Panc1 (cell line): ENCODE measurements around the gene DDX59. TPM values are rescaled to one million over a fixed set of nuclear protein-coding genes. Genes with fewer than 3 reads are reported as not detected.

Source experiments
- ATAC-seq: fragments of 200-7000 bp; cut with Tn5 transposase; 2 replicates; pipeline ENCODE4 v1.9.1; 2020; ENCODE audit warnings: mild to moderate bottlenecking, moderate library complexity
- BruUV-seq: library from RNA; stranded (reverse); fragments of 400-500 nt; replicated peaks from 2 replicates; lab custom pipeline; 2021; lab: Mats Ljungman, UMichigan
- CTCF ChIA-PET: fragments of 300-600 bp; sonication (Branson Sonifier 250); formaldehyde crosslinking; loops from one replicate; lab custom pipeline; 2022; ENCODE audit warnings: antibody characterized with exemption; lab: Charles Lee
- POLR2A ChIA-PET: fragments of 300-600 bp; sonication (Branson Sonifier 250); formaldehyde crosslinking; loops from one replicate; lab custom pipeline; 2022; ENCODE audit warnings: antibody characterized with exemption; lab: Charles Lee
- DNase-seq: peaks from one replicate; pipeline ENCODE4 v3.0.0-alpha.2; 2010; ENCODE audit warnings: low read depth, low spot score
- H3K27ac ChIP-seq: 2 replicates; pipeline ENCODE4 v1.5.1; 2011; ENCODE audit warnings: mild to moderate bottlenecking, low read length, inconsistent platforms
- H3K27me3 ChIP-seq: fragments of 200-500 bp; sonication (Bioruptor generic); 2 replicates; pipeline ENCODE4 v1.6.0; 2014; ENCODE audit warnings: low read length, inconsistent platforms; ENCODE audit not compliant: control insufficient read depth, insufficient read depth
- H3K36me3 ChIP-seq: fragments of 200-500 bp; sonication (Bioruptor generic); 2 replicates; pipeline ENCODE4 v1.5.1; 2014; ENCODE audit warnings: inconsistent platforms, mild to moderate bottlenecking, low read length, moderate library complexity; ENCODE audit not compliant: control insufficient read depth, insufficient read depth
- H3K4me1 ChIP-seq: 2 replicates; pipeline ENCODE4 v1.5.1; 2011; ENCODE audit warnings: inconsistent platforms, mild to moderate bottlenecking, low read length, moderate library complexity; ENCODE audit not compliant: control insufficient read depth, insufficient read depth
- H3K4me3 ChIP-seq, 2 experiments: 2 replicates each; pipeline ENCODE4 v1.5.1; 2011 to 2012; ENCODE audit warnings: low read depth in 2 of 2, low read length in 2 of 2, mild to moderate bottlenecking in 2 of 2, inconsistent platforms in 1 of 2, moderate library complexity in 1 of 2
- H3K9me3 ChIP-seq: fragments of 200-500 bp; sonication (Bioruptor generic); 2 replicates; pipeline ENCODE4 v1.5.1; 2014; ENCODE audit warnings: low read depth, mild to moderate bottlenecking, inconsistent platforms, low read length, moderate library complexity; ENCODE audit not compliant: control insufficient read depth, insufficient read depth
- POLR2AphosphoS5 ChIP-seq: IDR thresholded peaks from 2 replicates; pipeline ENCODE4 v1.6.1; 2012; ENCODE audit warnings: mild to moderate bottlenecking, low read depth, low read length, moderate library complexity
- SIN3A ChIP-seq: IDR thresholded peaks from 2 replicates; pipeline ENCODE4 v1.6.1; 2012; ENCODE audit warnings: low read depth, mild to moderate bottlenecking, low read length, moderate library complexity, borderline replicate concordance; ENCODE audit not compliant: insufficient read depth
- TCF7L2 ChIP-seq: IDR thresholded peaks from 2 replicates; pipeline ENCODE4 v1.6.1; 2011; ENCODE audit warnings: mild to moderate bottlenecking, low read depth, low read length, inconsistent platforms
- in situ Hi-C: cut with HindIII; loops from 2 replicates; pipeline ENCODE4 v1.10.0; 2016; ENCODE audit warnings: low sequenced_read_pairs, low pct_unique_long_range_greater_than_20kb
- intact Hi-C: fragments of 100-400 bp; cut with micrococcal nuclease; formaldehyde crosslinking; loops from one replicate; pipeline ENCODE4 v1.10.0; 2022; ENCODE audit not compliant: unreplicated experiment
- total RNA-seq: library from RNA; stranded (reverse); gene quantifications from one replicate; pipeline ENCODE4 v1.2.1, GENCODE V29; 2021; ENCODE audit not compliant: unreplicated experiment
- TF ChIP-seq, protein P1 (sequence below), 2 experiments: IDR thresholded peaks; 2 replicates each; pipeline ENCODE4 v1.6.1; 2011 to 2012; ENCODE audit warnings: low read depth in 2 of 2, control low read depth in 1 of 2, low read length in 1 of 2, mild to moderate bottlenecking in 1 of 2, moderate library complexity in 1 of 2; ENCODE audit not compliant: insufficient read depth in 1 of 2
- TF ChIP-seq, protein P2 (sequence below): fragments of 450-650 bp; IDR thresholded peaks from 2 replicates; pipeline ENCODE4 v1.5.1; 2017; ENCODE audit warnings: mild to moderate bottlenecking

Gene DDX59
- total RNA-seq, 1 experiment from 2014 or later, result 26.4 TPM

DNA sequence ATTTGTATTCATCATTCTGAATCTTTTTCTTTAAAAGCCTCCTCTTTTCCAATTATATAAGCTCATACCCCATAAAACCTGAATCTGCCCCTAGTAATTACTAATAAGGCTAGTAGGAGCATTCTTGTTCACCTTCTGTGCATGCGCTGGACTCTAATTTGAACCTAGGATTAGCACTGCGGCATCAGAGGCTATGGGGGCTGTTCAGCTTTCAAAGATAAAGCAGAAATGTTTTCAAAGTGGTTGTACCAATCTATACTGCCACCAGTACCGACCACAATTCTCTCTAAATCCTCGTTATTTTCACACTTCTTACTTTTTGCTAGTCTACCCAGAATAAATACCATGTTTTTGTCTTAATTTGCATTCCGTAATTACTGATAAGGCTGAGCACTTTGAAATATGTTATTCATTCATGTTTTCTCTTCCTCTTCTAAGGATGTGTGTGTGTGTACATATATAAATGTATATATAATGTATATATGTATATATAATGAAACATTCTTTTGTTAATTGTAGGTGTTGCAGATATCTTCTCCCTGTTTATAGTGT, 1.6 kb upstream of the DDX59 start:
- ATAC-seq (no peak), DNase-seq (no peak)
- intact Hi-C loops, result no loop called here
- Histone ChIP-seq H3K4me1 (peaks cover 15% of the 10 kb centered on the region; the same call in 1 of the 2 replicates), H3K4me3 (no peak overlapping the region), H3K9me3 (no peaks in the 10 kb centered on the region), H3K27ac (no peak overlapping the region), H3K27me3 (no peaks in the 10 kb centered on the region), H3K36me3 (no peaks in the 10 kb centered on the region)
- no peak for TF ChIP-seq TCF7L2
- no peak for TF ChIP-seq SIN3A
- TF ChIP-seq, protein P1, sequence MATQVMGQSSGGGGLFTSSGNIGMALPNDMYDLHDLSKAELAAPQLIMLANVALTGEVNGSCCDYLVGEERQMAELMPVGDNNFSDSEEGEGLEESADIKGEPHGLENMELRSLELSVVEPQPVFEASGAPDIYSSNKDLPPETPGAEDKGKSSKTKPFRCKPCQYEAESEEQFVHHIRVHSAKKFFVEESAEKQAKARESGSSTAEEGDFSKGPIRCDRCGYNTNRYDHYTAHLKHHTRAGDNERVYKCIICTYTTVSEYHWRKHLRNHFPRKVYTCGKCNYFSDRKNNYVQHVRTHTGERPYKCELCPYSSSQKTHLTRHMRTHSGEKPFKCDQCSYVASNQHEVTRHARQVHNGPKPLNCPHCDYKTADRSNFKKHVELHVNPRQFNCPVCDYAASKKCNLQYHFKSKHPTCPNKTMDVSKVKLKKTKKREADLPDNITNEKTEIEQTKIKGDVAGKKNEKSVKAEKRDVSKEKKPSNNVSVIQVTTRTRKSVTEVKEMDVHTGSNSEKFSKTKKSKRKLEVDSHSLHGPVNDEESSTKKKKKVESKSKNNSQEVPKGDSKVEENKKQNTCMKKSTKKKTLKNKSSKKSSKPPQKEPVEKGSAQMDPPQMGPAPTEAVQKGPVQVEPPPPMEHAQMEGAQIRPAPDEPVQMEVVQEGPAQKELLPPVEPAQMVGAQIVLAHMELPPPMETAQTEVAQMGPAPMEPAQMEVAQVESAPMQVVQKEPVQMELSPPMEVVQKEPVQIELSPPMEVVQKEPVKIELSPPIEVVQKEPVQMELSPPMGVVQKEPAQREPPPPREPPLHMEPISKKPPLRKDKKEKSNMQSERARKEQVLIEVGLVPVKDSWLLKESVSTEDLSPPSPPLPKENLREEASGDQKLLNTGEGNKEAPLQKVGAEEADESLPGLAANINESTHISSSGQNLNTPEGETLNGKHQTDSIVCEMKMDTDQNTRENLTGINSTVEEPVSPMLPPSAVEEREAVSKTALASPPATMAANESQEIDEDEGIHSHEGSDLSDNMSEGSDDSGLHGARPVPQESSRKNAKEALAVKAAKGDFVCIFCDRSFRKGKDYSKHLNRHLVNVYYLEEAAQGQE (IDR thresholded peaks at IDR 0.05; ENCODE audit: insufficient read depth in 1 of 2, low read depth in 2 of 2, low read length in 1 of 2), result no peak
- no peak for TF ChIP-seq POLR2AphosphoS5
- TF ChIP-seq, protein P2, sequence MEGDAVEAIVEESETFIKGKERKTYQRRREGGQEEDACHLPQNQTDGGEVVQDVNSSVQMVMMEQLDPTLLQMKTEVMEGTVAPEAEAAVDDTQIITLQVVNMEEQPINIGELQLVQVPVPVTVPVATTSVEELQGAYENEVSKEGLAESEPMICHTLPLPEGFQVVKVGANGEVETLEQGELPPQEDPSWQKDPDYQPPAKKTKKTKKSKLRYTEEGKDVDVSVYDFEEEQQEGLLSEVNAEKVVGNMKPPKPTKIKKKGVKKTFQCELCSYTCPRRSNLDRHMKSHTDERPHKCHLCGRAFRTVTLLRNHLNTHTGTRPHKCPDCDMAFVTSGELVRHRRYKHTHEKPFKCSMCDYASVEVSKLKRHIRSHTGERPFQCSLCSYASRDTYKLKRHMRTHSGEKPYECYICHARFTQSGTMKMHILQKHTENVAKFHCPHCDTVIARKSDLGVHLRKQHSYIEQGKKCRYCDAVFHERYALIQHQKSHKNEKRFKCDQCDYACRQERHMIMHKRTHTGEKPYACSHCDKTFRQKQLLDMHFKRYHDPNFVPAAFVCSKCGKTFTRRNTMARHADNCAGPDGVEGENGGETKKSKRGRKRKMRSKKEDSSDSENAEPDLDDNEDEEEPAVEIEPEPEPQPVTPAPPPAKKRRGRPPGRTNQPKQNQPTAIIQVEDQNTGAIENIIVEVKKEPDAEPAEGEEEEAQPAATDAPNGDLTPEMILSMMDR, result no peak
- no TSS peak for BruUV-seq
- POLR2A ChIA-PET, result no interaction called here
- in situ Hi-C loops, result no loop called here
- CTCF ChIA-PET, result no interaction called here

DNA sequence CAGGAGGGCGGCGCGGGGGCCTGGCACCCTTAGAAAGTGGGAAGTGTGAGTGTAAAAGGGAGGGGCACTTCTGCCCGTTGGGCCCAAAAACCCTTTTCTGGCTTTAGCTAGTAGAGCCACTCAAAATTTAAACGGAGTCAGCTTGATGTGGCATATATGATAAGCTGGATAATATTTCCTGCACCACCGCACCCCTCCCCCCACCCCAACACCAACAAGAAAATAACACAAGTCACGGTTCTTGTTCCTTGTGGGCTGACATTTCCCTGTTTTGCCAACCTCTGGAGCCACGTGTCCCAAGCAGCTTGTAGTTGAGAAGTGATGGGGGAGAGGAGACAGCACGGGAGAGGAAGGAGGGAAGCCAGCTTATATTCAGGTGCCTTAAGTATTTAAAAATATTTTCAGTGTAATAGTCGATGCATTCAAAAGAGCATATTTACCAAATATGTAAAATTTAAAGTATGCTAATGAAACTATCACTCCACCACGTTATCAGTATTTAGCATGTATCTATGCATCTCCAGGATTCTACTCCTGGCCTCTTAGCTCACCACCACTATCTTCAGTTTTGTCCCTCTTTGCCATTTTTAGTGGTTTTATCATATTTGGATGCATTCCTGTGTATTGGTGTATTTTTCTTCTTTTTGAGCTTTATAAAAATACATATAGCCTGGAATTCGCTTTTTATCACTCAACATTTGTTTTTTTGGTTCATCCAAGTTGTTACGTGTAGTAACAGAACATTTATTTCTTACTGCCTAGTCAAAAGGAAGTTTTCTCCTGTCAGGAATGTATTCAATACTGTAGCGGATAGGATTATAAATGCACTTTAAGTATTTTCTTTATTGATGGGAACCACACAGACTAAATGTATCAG, 773 bp upstream of the DDX59 start:
- ATAC-seq (peak; percentile 29), DNase-seq (no peak)
- in situ Hi-C loops, result no loop called here
- Histone ChIP-seq H3K4me3 (peak overlapping the region; percentile 75 to 79), H3K27ac (peak overlapping the region; percentile 86), H3K9me3 (no peaks in the 10 kb centered on the region), H3K4me1 (peaks cover 15% of the 10 kb centered on the region; the same call in 1 of the 2 replicates), H3K27me3 (no peaks in the 10 kb centered on the region), H3K36me3 (no peaks in the 10 kb centered on the region)
- 0 out of 2 replicates have a peak, but pooled peaks have one; percentile 77 for TF ChIP-seq SIN3A
- no peak for TF ChIP-seq TCF7L2
- TF ChIP-seq, protein P1 (IDR thresholded peaks at IDR 0.05; ENCODE audit: insufficient read depth in 1 of 2, low read depth in 2 of 2, low read length in 1 of 2), result no peak
- TF ChIP-seq POLR2AphosphoS5, result no peak; the same call in 1 of the 2 replicates
- TF ChIP-seq, protein P2, result no peak
- intact Hi-C loops, result no loop called here
- CTCF ChIA-PET, result no interaction called here
- POLR2A ChIA-PET, result interaction anchor here (0.6 to 0.9 kb wide), 9 partner anchors 14 to 399 kb away, joined by 3 to 15 read pairs (median 4); no protein-coding TSS in a partner anchor
- TSS peak; percentile 88 for BruUV-seq
